Measurements from ENCODE around the gene SLC66A2.

The SLC66A2 gene

GRCh38 chr18:79949697-79950487 is 1.6 kb downstream of the SLC66A2 start:
- no peak for DNase-seq

- no peak for DNase-seq
Observed at GRCh38 chr18:79948719-79949411, 2.6 kb downstream of the SLC66A2 start.

GRCh38 chr18:79947881-79948610 is 3.4 kb downstream of the SLC66A2 start:
- no peak for DNase-seq

GRCh38 chr18:79947054-79947755 is 4.2 kb downstream of the SLC66A2 start:
- no peak for DNase-seq

- DNase-seq, result no peak
Observed at GRCh38 chr18:79945118-79946042, 6.1 kb downstream of the SLC66A2 start.

GRCh38 chr18:79944746-79945117 is 6.7 kb downstream of the SLC66A2 start:
- no peak for DNase-seq

GRCh38 chr18:79944126-79944731 is 7.2 kb downstream of the SLC66A2 start:
- peak; percentile 37 for DNase-seq

GRCh38 chr18:79943608-79944125 is 7.8 kb downstream of the SLC66A2 start:
- DNase-seq, result no peak

- no peak for DNase-seq
Observed at GRCh38 chr18:79942786-79943607, 8.5 kb downstream of the SLC66A2 start.

GRCh38 chr18:79942211-79942610 is 9.2 kb downstream of the SLC66A2 start:
- DNase-seq, result no peak

GRCh38 chr18:79941473-79942119 is 9.9 kb downstream of the SLC66A2 start:
- DNase-seq, result no peak

GRCh38 chr18:79940814-79941472 is 10.5 kb downstream of the SLC66A2 start:
- DNase-seq, result no peak

- no peak for DNase-seq
Observed at GRCh38 chr18:79940126-79940813, 11.2 kb downstream of the SLC66A2 start.

GRCh38 chr18:79939096-79939495 is 12.4 kb downstream of the SLC66A2 start:
- no peak for DNase-seq

- no peak for DNase-seq
Observed at GRCh38 chr18:79938196-79938595, 13.3 kb downstream of the SLC66A2 start.

GRCh38 chr18:79937103-79937860 is 14.2 kb downstream of the SLC66A2 start:
- DNase-seq, result no peak

- no peak for DNase-seq
Observed at GRCh38 chr18:79936641-79937040, 14.8 kb downstream of the SLC66A2 start.

GRCh38 chr18:79935925-79936324 is 15.5 kb downstream of the SLC66A2 start:
- no peak for DNase-seq
